Activated T-cell treated with anti-CD3 and anti-CD28 coated beads, Interleukin-2, amount 50 U/mL, for 72 hours (primary cell): ENCODE measurements around the gene OR2M7. TPM values are rescaled to one million over a fixed set of nuclear protein-coding genes. Genes with fewer than 3 reads are reported as not detected.

Source experiments
- ATAC-seq, 2 donors: fragments of 150-1000 bp; cut with Tn5 transposase; replicated peaks in 1 of 2; 2 replicates each; pipeline ENCODE4 v1.10.0; 2021; ENCODE audit warnings: moderate library complexity in 2 of 2, mild to moderate bottlenecking in 1 of 2
- DNase-seq, 2 donors: peaks; one replicate each; pipeline ENCODE4 v3.0.0; 2021 to 2022; ENCODE audit warnings: mixed read lengths in 1 of 2
- H3K27ac Mint-ChIP-seq: one replicate; pipeline ENCODE4 v1.8.0; 2022; ENCODE audit warnings: mild to moderate bottlenecking, moderate library complexity, mixed read lengths
- H3K27me3 Mint-ChIP-seq: one replicate; pipeline ENCODE4 v1.8.0; 2022; ENCODE audit warnings: low read depth, mixed read lengths
- H3K36me3 Mint-ChIP-seq, 2 donors: one replicate each; pipeline ENCODE4 v1.8.0; 2022; ENCODE audit warnings: mixed read lengths in 2 of 2, mild to moderate bottlenecking in 1 of 2; ENCODE audit not compliant: insufficient read depth in 2 of 2
- H3K4me1 Mint-ChIP-seq: one replicate; pipeline ENCODE4 v1.8.0; 2022; ENCODE audit warnings: low read depth, mixed read lengths
- H3K4me3 Mint-ChIP-seq, 2 donors: one replicate each; pipeline ENCODE4 v1.8.0; 2022; ENCODE audit warnings: mild to moderate bottlenecking in 2 of 2, mixed read lengths in 2 of 2, moderate library complexity in 2 of 2
- H3K9me3 Mint-ChIP-seq, 2 donors: one replicate each; pipeline ENCODE4 v1.8.0; 2022; ENCODE audit warnings: mixed read lengths in 2 of 2
- total RNA-seq, 2 donors: library from RNA; stranded (reverse); gene quantifications; one replicate each; pipeline ENCODE4 v1.2.3, GENCODE V29; 2022

The OR2M7 gene
- total RNA-seq, 2 donors from 2014 or later: not detected

DNA sequence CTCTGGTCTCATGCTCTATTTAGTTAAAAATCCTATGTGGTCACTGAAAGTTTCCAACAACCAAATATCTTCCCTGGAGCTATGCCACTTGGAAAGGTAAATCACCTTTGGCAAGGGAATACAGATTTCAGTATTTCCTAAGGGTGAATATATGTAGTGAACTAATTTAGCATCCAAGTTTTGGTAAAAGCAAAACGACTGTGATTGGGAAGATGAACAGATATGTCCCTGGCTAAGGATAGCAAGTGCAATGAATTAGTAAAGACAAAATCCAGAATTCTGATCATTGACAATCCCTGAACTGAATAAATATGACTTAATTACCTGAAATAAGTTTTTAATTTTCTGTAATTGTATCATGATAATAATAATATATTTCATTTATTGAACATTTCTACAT, 46.5 kb downstream of the OR2M7 start, which contains the start of gene OR2T33:
Gene OR2T33 (minus strand): TSS at position 101 of the 400 bp plus-strand sequence. CDS start 4,162 bp downstream, outside the sequence.
- ATAC-seq (no peak), DNase-seq (no peak)
- Mint-ChIP-seq H3K4me3 (no peak within 1 kb of the TSS), H3K36me3 (no peaks in the 10 kb centered on the region), H3K4me1 (no peaks in the 10 kb centered on the region), H3K27me3 (no peaks in the 10 kb centered on the region), H3K9me3 (peaks cover 2 to 3% of the 10 kb centered on the region in 2 donors), H3K27ac (no peak within 1 kb of the TSS)

Other genes with a start within 250 kb of the OR2M7 start
- gene OR2L13, start 229.4 kb downstream of the OR2M7 start, total RNA-seq: under 1 TPM; 0.14 to 0.24 TPM
- not detected for gene OR2M5, start 179.4 kb downstream of the OR2M7 start, total RNA-seq
- not detected for gene OR2M2, start 149.7 kb downstream of the OR2M7 start, total RNA-seq
- not detected for gene OR2M3, start 127.3 kb downstream of the OR2M7 start, total RNA-seq
- gene OR2M4, start 93.2 kb downstream of the OR2M7 start, total RNA-seq: not detected
- not detected for gene OR2T33, start 46.6 kb downstream of the OR2M7 start, total RNA-seq
- not detected for gene OR2T12, start 21.1 kb downstream of the OR2M7 start, total RNA-seq
- not detected for gene OR14C36, start 24.2 kb upstream of the OR2M7 start, total RNA-seq
- not detected for gene OR2T4, start 37.1 kb upstream of the OR2M7 start, total RNA-seq
- gene OR2T6, start 51.2 kb upstream of the OR2M7 start, total RNA-seq: not detected
- not detected for gene OR2T1, start 78.5 kb upstream of the OR2M7 start, total RNA-seq
- not detected for gene OR2T2, start 121.1 kb upstream of the OR2M7 start, total RNA-seq
- gene OR2T3, start 148.8 kb upstream of the OR2M7 start, total RNA-seq: not detected
- not detected for gene OR2T5, start 164.0 kb upstream of the OR2M7 start, total RNA-seq
- not detected for gene OR2G6, start 183.5 kb upstream of the OR2M7 start, total RNA-seq
- not detected for gene OR2T29, start 238.2 kb upstream of the OR2M7 start, total RNA-seq